ENCODE data around the gene MRPL52.
"Not testable (repeated sequence)": the region's sequence is repeated elsewhere in the genome, so short reads cannot be mapped to it uniquely, and the experiment has no call there.

MRPL52 gene

DNA sequence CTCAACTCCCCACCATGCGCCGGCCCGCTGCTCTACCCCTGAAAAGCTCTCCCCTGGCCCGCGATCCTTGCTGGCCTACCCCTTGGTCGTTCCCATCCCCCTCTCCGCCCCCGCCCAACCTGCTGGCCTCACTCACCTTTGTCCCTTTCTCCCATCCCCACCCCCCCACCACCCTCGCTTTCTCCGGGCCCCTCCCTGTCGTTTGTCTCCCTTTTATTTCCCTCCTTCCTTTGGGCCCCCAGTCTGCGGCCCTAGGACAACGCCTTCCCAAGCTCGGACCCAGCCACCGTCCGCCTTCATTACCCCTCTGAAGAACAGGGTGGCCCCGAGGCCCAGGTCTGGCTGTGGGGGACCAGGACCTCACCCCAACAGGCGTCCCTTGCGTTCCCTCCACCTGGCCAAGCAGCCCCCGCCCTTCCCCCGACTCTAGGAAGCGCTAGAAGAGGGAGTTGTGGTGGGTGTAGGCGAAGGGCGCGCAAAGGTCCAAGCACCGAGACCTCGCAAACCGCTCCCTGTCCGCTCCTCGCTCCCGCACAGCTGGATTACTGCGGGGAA lies 7.6 kb upstream of the MRPL52 start:
- Histone ChIP-seq H3K9ac (ENCODE audit: insufficient read length, low read depth) (peak overlapping the region; percentile 83), H3K4me1 (ENCODE audit: insufficient read depth, insufficient read length) (peaks cover 10% of the 10 kb centered on the region), H3K36me3 (ENCODE audit: insufficient read depth, insufficient read length, low read length) (no peaks in the 10 kb centered on the region), H3K9me3 (ENCODE audit: insufficient read depth, low read length) (no peaks in the 10 kb centered on the region), H3K4me3 (ENCODE audit: insufficient read length, low read depth) (peak overlapping the region; percentile 55), H3K27me3 (ENCODE audit: insufficient read depth, insufficient read length) (no peaks in the 10 kb centered on the region)
- TF ChIP-seq YY1 (IDR thresholded peaks at IDR 0.05; ENCODE audit: insufficient read depth, insufficient read length) (no peak), ZNF274 (IDR thresholded peaks at IDR 0.05; ENCODE audit: low read depth, low read length) (no peak), SUZ12 (IDR thresholded peaks at IDR 0.05; ENCODE audit: extremely low read depth, insufficient read depth, insufficient read length) (no peak)
- DNase-seq (ENCODE audit: low read depth, low spot score): no peak

DNA sequence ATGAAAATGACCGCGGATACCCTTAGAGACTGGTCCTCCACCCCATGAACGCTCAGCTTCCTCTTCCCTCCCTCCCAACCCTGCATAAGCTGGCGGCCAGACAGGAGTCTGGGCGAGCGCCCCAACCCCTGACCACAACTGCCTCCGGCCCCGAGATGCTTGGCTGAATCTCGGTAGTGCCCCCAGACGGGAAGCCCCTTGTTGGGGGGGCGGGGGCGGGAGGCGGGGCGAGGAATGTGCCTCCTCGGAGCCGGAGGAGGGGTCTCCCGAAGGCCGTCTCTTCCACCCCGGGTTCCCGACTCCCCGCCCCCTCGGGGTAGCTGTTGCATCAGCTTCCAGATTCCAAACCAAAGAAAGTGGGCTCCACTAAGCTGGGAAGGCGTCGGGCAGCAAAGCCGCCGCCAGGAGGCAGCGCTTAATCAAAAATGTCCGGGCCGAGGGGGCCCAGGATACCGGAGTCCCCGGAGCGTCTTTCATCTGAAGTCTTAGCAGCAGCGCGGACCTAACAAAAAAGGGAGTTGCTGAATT lies 7.1 kb upstream of the MRPL52 start:
- Histone ChIP-seq H3K27me3 (ENCODE audit: insufficient read depth, insufficient read length) (no peaks in the 10 kb centered on the region), H3K4me3 (ENCODE audit: insufficient read length, low read depth) (peak overlapping the region; percentile 55), H3K9ac (ENCODE audit: insufficient read length, low read depth) (peak overlapping the region; percentile 83), H3K9me3 (ENCODE audit: insufficient read depth, low read length) (no peaks in the 10 kb centered on the region), H3K36me3 (ENCODE audit: insufficient read depth, insufficient read length, low read length) (no peaks in the 10 kb centered on the region), H3K4me1 (ENCODE audit: insufficient read depth, insufficient read length) (peaks cover 10% of the 10 kb centered on the region)
- peak; percentile 78 for DNase-seq (ENCODE audit: low read depth, low spot score)
- no peak for TF ChIP-seq YY1 (IDR thresholded peaks at IDR 0.05; ENCODE audit: insufficient read depth, insufficient read length)
- no peak for TF ChIP-seq SUZ12 (IDR thresholded peaks at IDR 0.05; ENCODE audit: extremely low read depth, insufficient read depth, insufficient read length)
- TF ChIP-seq ZNF274 (IDR thresholded peaks at IDR 0.05; ENCODE audit: low read depth, low read length): no peak

DNA sequence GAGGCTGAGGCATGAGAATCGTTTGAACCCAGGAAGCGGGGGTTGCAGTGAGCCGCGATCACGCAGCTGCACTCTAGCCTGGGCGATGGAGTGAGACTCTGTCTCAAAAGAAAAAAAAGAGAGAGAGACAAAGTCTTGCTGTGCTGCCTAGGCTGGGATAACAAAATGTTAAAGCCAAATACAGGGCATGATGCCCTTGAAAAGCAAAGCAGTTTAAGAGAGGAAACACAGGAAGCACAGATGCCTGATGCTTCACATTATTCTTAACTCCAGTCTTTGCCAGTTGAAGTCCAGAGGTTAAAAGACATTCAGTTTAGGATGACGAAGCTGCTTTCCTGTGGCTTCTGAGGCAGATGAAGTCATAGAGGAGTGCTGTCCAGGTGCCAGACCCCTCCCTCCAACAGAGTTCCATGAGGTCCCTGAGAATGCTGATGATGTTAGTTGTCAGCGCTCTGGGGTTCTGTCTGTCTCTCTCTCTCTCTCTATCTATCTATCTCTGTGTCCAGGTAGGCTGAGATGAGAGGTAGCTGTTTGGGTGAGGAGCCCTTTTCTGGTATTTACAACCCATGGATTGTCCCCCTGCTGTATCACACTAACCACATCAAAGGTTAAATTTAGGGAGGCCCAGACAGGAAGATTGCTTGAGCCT lies 4.9 kb upstream of the MRPL52 start:
- no peaks in the 10 kb centered on the region for H3K9me3 ChIP-seq (ENCODE audit: insufficient read depth, low read length)
- no peak for DNase-seq (ENCODE audit: low read depth, low spot score)
- H3K4me1 ChIP-seq (ENCODE audit: insufficient read depth, insufficient read length): peaks cover 4% of the 10 kb centered on the region

DNA sequence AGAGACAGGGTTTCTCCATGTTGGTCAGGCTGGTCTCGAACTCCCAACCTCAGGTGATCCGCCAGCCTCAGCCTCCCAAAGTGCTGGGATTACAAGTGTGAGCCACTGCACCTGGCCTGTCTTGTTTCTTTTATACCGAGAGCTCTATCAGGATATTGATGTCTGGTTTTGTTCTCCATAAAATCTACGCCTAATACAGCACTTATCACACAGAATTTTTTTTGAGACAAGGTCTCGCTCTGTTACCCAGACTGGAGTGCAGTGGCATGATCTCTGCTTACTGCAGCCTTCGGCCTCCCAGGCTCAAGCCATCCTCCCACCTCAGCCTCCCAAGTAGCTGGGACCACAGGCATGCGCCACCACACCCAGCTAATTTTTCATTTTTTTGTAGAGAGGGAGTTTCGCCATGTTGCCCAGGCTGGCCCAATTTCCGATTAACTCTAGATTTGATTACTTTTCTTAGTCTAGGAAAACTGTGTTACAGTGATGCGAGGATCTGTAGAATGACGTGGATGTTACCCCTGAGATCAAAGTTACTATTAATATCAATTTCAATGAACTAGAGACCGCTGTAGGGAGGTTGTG lies 519 bp upstream of the MRPL52 start:
- H3K9me3 ChIP-seq (ENCODE audit: insufficient read depth, low read length); H3K27me3 ChIP-seq (ENCODE audit: insufficient read depth, insufficient read length); DNase-seq (ENCODE audit: low read depth, low spot score); H3K9ac ChIP-seq (ENCODE audit: insufficient read length, low read depth); H3K4me1 ChIP-seq (ENCODE audit: insufficient read depth, insufficient read length): not testable (repeated sequence)
- H3K36me3 ChIP-seq (ENCODE audit: insufficient read depth, insufficient read length, low read length): peaks cover 24% of the 10 kb centered on the region
- H3K4me3 ChIP-seq (ENCODE audit: insufficient read length, low read depth): peak overlapping the region; percentile 86

More for the DNA sequence above, 4.9 kb upstream of the MRPL52 start:
- no peak overlapping the region for H3K9ac ChIP-seq (ENCODE audit: insufficient read length, low read depth)
- TF ChIP-seq ZNF274 (IDR thresholded peaks at IDR 0.05; ENCODE audit: low read depth, low read length) (no peak), YY1 (IDR thresholded peaks at IDR 0.05; ENCODE audit: insufficient read depth, insufficient read length) (no peak), SUZ12 (IDR thresholded peaks at IDR 0.05; ENCODE audit: extremely low read depth, insufficient read depth, insufficient read length) (no peak)
- no peaks in the 10 kb centered on the region for H3K36me3 ChIP-seq (ENCODE audit: insufficient read depth, insufficient read length, low read length)
- H3K27me3 ChIP-seq (ENCODE audit: insufficient read depth, insufficient read length): no peaks in the 10 kb centered on the region
- H3K4me3 ChIP-seq (ENCODE audit: insufficient read length, low read depth): no peak overlapping the region

DNA sequence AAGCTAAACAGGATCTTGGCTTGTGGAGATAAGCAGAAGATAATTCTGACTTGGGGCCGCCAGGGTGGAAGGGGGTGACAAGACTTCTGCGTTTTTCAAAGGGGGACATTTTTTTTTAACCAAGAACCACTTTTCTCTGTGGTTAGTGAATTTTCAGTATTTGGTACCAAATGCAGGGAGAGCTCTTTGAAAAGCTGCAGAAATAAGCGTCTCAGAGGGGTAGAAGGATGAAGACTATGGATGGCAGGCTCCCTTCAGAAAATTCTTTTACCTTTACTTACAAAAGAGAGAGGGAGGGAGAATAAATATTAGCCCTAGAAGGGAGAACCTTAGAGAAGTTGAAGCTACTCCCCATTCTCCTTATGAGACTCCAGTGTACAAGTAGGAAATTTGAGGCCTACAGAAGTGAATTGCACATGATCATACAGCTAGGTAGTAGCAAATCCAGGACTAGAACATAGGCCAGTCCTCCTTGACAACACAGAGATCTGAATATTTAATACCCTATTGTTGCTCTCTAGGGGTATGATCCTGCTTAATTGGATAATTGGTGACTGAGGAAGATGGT lies 840 bp downstream of the MRPL52 start:
- H3K9ac ChIP-seq (ENCODE audit: insufficient read length, low read depth): peak overlapping the region; percentile 90
- H3K9me3 ChIP-seq (ENCODE audit: insufficient read depth, low read length): no peaks in the 10 kb centered on the region
- peak overlapping the region; percentile 86 for H3K4me3 ChIP-seq (ENCODE audit: insufficient read length, low read depth)
- H3K27me3 ChIP-seq (ENCODE audit: insufficient read depth, insufficient read length): no peaks in the 10 kb centered on the region
- DNase-seq (ENCODE audit: low read depth, low spot score): no peak
- TF ChIP-seq ZNF274 (IDR thresholded peaks at IDR 0.05; ENCODE audit: low read depth, low read length): no peak
- TF ChIP-seq SUZ12 (IDR thresholded peaks at IDR 0.05; ENCODE audit: extremely low read depth, insufficient read depth, insufficient read length): no peak
- TF ChIP-seq YY1 (IDR thresholded peaks at IDR 0.05; ENCODE audit: insufficient read depth, insufficient read length): no peak
- H3K36me3 ChIP-seq (ENCODE audit: insufficient read depth, insufficient read length, low read length): peaks cover 36% of the 10 kb centered on the region
- no peaks in the 10 kb centered on the region for H3K4me1 ChIP-seq (ENCODE audit: insufficient read depth, insufficient read length)

DNA sequence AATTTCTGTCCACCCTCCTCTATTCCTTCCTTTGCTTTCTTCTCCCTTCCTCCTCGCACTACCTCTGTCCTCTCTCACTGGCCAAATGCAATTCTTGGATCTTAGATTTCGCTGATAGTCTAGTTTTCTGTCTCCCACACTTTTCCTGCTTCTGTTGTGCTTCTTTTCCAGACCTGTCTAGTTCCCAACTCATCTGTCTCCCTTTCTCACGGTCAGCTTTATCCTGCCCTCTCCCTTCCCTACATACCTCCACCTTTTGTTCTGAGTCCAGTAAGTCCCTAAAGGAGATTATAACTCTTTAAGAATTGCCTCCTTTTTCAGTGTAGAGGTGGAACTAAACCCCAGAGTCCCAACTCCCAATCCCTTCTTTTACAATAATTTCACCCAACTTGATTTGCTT lies 5.8 kb downstream of the MRPL52 start:
- no peak for DNase-seq (ENCODE audit: low read depth, low spot score)
- no peaks in the 10 kb centered on the region for H3K4me1 ChIP-seq (ENCODE audit: insufficient read depth, insufficient read length)
- no peak overlapping the region for H3K4me3 ChIP-seq (ENCODE audit: insufficient read length, low read depth)
- TF ChIP-seq ZNF274 (IDR thresholded peaks at IDR 0.05; ENCODE audit: low read depth, low read length) (no peak; the same call in 1 of the 2 replicates), SUZ12 (IDR thresholded peaks at IDR 0.05; ENCODE audit: extremely low read depth, insufficient read depth, insufficient read length) (no peak), YY1 (IDR thresholded peaks at IDR 0.05; ENCODE audit: insufficient read depth, insufficient read length) (no peak)
- H3K36me3 ChIP-seq (ENCODE audit: insufficient read depth, insufficient read length, low read length): peaks cover 49% of the 10 kb centered on the region
- H3K27me3 ChIP-seq (ENCODE audit: insufficient read depth, insufficient read length): no peaks in the 10 kb centered on the region
- no peak overlapping the region for H3K9ac ChIP-seq (ENCODE audit: insufficient read length, low read depth)
- H3K9me3 ChIP-seq (ENCODE audit: insufficient read depth, low read length): no peaks in the 10 kb centered on the region
